Stimulated activated naive CD8-positive, alpha-beta T cell treated with anti-CD3 and anti-CD28 coated beads, Interleukin-15, Interleukin-2, amounts not matched to agents 100 ng/mL and 50 ng/mL, for 24 hours (primary cell): Measurements from ENCODE around the gene TLE6.
"Not testable (repeated sequence)": the region's sequence is repeated elsewhere in the genome, so short reads cannot be mapped to it uniquely, and the experiment has no call there.

Experiments
- H3K27ac Mint-ChIP-seq: one replicate; pipeline ENCODE4 v1.8.0; 2021; ENCODE audit warnings: mild to moderate bottlenecking, mixed read lengths
- H3K27me3 Mint-ChIP-seq: one replicate; pipeline ENCODE4 v1.8.0; 2021; ENCODE audit warnings: mixed read lengths
- H3K36me3 Mint-ChIP-seq: one replicate; pipeline ENCODE4 v1.8.0; 2021; ENCODE audit warnings: low read depth, mixed read lengths
- H3K4me1 Mint-ChIP-seq: one replicate; pipeline ENCODE4 v1.8.0; 2021; ENCODE audit warnings: low read depth, mixed read lengths
- H3K4me3 Mint-ChIP-seq: one replicate; pipeline ENCODE4 v1.8.0; 2021; ENCODE audit warnings: mild to moderate bottlenecking, mixed read lengths
- H3K9me3 Mint-ChIP-seq: one replicate; pipeline ENCODE4 v1.8.0; 2021; ENCODE audit warnings: mixed read lengths

The TLE6 gene

DNA sequence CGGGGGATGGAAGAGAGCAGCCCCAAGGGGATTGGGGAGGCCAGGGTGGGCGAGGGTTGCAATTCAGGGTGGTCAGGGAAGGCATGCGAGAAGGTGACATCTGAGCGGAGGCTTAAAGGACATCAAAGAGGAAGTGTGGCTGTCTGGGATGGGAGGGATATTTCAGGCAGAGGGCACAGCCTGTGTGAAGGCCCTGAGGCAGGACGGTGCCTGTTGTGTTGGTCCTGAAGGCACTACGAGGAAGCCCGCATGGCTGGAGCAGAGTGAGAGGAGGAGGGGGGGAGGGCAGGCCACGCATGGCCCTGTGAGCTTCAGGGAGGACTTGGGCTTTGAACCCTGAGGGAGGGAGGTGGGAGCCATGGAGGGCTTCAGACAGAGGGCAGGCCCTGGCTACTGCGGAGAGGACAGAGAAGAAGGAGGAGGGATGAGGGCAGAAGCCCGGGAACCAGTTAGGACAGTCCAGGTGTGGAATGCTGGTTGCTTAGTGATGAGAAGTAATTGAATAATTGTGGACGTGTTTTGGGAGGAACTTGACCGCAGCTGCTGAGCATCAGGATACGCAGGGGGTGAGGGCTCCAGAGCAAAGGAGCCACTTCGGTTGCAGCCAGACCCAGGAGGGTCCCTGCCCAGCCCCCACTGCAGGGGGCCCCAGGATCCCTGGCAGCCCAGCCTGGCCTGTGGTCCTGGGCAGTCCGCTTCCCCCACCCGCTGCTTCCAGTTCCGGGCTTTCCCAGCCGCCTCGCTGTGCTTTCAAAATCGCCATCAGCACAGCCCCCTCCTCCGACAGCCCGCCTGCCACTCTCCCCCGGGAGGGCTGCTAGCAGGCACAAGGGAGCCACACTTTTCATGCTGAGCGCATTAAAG, 6.2 kb downstream of the TLE6 start:
- Mint-ChIP-seq H3K4me3 (no peak overlapping the region), H3K27ac (no peak overlapping the region), H3K36me3 (no peaks in the 10 kb centered on the region), H3K27me3 (peaks cover 18% of the 10 kb centered on the region), H3K9me3 (no peaks in the 10 kb centered on the region), H3K4me1 (no peaks in the 10 kb centered on the region)

DNA sequence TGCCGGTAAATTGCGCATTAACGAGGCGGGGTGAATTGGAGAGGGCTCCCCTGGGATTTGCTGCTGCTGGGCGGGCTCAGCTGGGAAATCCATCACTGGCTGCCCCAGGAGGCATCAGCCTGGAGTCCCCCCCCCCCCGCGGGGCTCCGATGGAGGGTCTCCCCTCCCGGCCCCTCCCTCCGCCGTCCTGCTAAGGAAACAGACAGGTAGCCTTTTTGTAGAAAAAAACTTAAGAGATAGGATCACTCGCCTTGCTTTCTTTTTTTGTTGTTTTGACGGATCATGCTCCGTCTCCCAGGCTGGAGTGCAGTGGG, 6.8 kb downstream of the TLE6 start:
- peaks cover 18% of the 10 kb centered on the region for H3K27me3 Mint-ChIP-seq
- no peak overlapping the region for H3K4me3 Mint-ChIP-seq
- H3K27ac Mint-ChIP-seq = no peak overlapping the region
- H3K9me3 Mint-ChIP-seq = no peaks in the 10 kb centered on the region
- no peaks in the 10 kb centered on the region for H3K4me1 Mint-ChIP-seq
- H3K36me3 Mint-ChIP-seq = no peaks in the 10 kb centered on the region

DNA sequence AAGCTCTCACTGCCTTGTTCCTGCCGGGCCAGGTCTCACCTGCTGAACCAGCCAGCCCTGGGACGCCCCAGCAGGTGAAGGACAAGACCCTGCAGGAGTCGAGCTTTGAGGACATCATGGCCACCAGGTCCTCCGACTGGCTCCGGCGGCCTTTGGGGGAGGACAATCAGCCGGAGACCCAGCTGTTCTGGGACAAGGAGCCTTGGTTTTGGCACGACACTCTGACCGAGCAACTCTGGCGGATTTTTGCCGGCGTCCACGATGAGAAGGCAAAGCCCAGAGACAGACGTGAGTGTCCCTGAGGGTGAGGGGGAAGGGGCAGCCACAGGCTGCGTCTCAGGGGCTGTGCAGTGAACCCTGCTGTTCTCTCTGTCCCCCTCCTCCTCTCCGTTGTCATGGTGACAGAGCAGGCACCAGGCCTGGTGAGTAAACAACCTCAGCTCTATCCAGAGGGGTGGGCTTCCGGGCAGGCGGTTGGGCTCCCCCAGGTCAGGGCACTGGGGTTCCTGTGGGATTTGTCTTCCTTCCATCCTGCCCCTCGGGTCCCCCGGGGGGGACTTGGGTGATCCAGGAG, 9.7 kb downstream of the TLE6 start:
- Mint-ChIP-seq H3K27me3 (peaks cover 14% of the 10 kb centered on the region), H3K9me3 (no peaks in the 10 kb centered on the region), H3K4me1 (no peaks in the 10 kb centered on the region), H3K4me3 (no peak overlapping the region), H3K36me3 (no peaks in the 10 kb centered on the region), H3K27ac (no peak overlapping the region)

DNA sequence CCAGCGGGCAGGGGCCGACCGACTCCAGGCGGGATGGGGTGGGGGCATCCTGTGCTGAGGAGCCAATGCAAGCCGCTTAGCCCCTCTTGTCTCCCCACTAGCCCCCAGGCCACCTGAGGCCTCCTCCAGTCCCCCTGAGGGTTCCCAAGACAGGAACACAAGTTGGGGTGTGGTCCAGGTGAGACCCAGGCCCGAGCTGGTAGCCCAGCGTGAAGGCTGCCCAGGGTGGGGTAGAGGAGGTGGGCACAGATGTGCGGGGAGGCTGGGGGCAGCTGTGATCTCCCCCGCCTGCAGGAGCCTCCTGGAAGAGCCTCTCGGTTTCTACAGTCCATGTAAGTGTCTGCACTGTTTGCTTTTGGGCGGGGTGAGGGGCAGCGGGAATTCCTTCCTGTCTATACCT, 10.4 kb downstream of the TLE6 start:
- H3K27ac Mint-ChIP-seq = no peak overlapping the region
- peaks cover 14% of the 10 kb centered on the region for H3K27me3 Mint-ChIP-seq
- no peak overlapping the region for H3K4me3 Mint-ChIP-seq
- no peaks in the 10 kb centered on the region for H3K36me3 Mint-ChIP-seq
- H3K9me3 Mint-ChIP-seq = no peaks in the 10 kb centered on the region
- H3K4me1 Mint-ChIP-seq = no peaks in the 10 kb centered on the region

DNA sequence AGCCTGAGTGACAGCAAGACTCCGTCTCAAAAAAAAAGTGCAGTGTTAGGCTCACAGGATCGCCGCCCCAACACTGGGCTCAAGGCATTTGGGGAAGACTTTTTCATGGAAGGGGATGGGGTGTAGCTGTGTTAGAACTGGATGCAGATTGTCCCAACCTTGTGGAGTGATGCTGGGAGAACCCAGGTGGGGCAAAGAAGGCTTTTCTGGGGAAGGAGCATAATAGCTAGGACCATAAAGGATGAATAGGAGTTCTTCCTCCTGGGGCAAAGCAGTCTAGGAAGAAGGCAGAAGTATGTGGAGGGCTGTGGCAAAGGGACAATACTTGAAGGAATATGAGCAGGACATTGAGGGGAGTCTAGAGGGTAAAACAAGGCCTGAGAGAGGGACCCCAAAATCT, 11.2 kb downstream of the TLE6 start:
- no peak overlapping the region for H3K27ac Mint-ChIP-seq
- H3K27me3 Mint-ChIP-seq = peaks cover 8% of the 10 kb centered on the region
- no peak overlapping the region for H3K4me3 Mint-ChIP-seq
- no peaks in the 10 kb centered on the region for H3K36me3 Mint-ChIP-seq
- H3K4me1 Mint-ChIP-seq = no peaks in the 10 kb centered on the region
- no peaks in the 10 kb centered on the region for H3K9me3 Mint-ChIP-seq

DNA sequence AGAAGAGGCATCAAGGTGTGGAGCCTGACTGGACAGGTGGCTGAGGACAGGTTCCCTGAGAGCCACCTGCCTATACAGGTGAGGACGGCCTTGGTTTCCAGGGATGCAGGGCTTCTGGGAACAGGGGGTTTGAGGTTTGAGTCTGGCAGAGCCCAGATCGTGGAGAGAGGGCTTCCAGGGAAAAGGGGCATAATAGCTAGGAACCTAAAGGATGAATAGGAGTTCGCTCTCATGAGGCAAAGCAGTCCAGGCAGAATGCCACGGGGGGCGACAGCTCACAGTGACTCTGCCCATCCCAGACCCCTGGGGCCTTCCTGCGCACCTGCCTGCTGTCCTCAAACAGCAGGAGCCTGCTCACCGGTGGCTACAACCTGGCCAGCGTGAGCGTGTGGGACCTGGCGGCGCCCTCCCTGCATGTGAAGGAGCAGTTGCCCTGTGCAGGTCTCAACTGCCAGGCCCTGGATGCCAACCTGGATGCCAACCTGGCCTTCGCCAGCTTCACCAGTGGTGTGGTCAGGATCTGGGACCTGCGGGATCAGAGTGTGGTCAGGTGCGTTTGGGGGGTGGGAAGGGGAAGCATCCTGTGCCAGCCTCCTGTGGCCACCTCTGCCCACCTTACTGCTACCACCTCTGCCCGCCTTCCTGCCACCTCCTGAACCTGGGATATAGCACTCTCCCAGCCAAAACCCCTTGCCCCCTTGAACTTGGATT, 12.0 kb downstream of the TLE6 start:
- Mint-ChIP-seq H3K4me1 (no peaks in the 10 kb centered on the region), H3K4me3 (no peak overlapping the region), H3K36me3 (no peaks in the 10 kb centered on the region), H3K27ac (no peak overlapping the region), H3K27me3 (peaks cover 4% of the 10 kb centered on the region), H3K9me3 (no peaks in the 10 kb centered on the region)

DNA sequence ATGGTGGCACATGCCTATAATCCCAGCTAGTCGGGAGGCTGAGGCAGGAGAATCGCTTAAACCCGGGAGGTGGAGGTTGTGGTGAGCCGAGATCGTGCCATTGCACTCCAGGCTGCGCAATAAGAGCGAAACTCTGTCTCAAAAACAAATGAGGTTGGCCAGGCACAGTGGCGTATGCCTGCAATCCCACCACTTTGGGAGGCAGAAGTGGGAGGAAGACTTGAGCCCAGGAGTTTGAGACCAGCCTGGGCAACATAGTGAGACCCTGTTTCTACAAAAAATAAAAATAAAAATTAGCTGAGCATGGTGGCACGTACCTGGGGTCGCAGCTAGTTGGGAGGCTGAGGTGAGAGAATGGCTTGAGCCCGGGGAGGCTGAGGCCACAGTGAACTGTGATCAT, 15.0 kb downstream of the TLE6 start:
- H3K36me3 Mint-ChIP-seq, H3K27me3 Mint-ChIP-seq, H3K27ac Mint-ChIP-seq, H3K9me3 Mint-ChIP-seq, H3K4me3 Mint-ChIP-seq, H3K4me1 Mint-ChIP-seq: not testable (repeated sequence)

DNA sequence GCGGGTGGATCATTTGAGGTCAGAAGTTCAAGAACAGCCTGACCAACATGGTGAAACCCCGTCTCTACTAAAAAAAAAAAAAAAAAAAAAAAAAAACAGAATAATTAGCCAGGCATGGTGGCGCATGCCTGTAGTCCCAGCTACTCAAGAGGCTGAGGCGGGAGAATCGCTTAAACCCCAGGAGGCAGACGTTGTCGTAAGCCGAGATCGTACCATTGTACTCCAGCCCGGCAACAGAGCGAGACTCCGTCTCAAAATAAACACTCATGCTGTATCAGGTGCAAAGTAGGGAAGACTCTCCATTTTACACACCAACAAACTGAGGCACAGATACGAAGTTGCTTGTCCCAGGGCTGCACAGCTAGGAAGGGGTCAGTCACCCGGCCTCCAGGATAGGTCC, 15.6 kb downstream of the TLE6 start:
- H3K4me3 Mint-ChIP-seq = no peak overlapping the region

DNA sequence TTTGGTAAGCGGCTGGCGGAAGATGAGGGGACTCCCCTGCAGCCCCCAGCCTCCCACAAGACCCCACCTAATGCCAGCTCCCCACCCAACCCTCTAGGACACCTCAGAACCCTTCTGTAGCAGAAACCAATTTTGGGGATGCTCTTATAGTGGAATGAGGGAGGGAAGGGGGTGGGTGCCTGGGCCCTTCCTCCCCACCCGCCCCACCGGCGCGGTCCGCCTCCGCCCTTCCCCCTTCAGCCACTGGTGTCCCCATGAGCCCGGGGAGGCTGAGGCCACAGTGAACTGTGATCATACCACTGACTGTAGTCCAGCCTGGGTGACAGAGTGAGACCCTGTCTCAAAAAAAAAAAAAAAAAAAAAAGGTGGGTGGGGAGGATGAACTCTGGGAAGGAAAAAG, 16.2 kb downstream of the TLE6 start:
- Mint-ChIP-seq H3K36me3 (no peaks in the 10 kb centered on the region), H3K9me3 (no peaks in the 10 kb centered on the region), H3K27me3 (no peaks in the 10 kb centered on the region), H3K27ac (no peak overlapping the region), H3K4me3 (no peak overlapping the region), H3K4me1 (no peaks in the 10 kb centered on the region)

More for the DNA sequence above, 15.6 kb downstream of the TLE6 start:
- Mint-ChIP-seq H3K27me3 (no peaks in the 10 kb centered on the region), H3K36me3 (no peaks in the 10 kb centered on the region), H3K27ac (no peak overlapping the region), H3K4me1 (no peaks in the 10 kb centered on the region), H3K9me3 (no peaks in the 10 kb centered on the region)

DNA sequence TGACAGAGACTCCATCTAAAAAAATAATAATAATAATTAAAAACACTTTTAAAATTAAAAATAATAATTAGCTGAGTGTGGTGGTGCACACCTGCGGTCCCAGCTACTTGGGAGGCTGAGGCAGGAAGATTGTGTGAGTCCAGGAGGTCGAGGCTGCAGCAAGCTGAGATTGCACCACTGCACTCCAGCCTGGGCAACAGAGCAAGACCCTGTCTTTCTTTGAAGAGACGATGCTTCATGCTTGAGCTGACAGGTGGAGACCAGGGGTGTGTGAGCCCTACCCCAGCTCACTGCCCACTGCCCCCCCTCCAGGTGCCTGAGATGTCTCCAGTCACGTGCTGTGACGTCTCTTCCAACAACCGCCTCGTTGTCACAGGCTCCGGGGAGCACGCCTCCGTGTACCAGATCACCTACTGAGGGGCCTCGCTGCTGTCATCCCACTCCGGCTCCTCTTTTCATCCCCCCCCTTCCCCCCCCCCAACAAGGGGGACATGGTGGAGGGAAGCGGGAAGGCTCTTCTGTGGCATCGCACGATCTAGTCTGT, 17.3 kb downstream of the TLE6 start:
- Mint-ChIP-seq H3K27ac (no peak overlapping the region), H3K4me3 (no peak overlapping the region), H3K4me1 (no peaks in the 10 kb centered on the region), H3K27me3 (no peaks in the 10 kb centered on the region), H3K36me3 (no peaks in the 10 kb centered on the region), H3K9me3 (no peaks in the 10 kb centered on the region)

DNA sequence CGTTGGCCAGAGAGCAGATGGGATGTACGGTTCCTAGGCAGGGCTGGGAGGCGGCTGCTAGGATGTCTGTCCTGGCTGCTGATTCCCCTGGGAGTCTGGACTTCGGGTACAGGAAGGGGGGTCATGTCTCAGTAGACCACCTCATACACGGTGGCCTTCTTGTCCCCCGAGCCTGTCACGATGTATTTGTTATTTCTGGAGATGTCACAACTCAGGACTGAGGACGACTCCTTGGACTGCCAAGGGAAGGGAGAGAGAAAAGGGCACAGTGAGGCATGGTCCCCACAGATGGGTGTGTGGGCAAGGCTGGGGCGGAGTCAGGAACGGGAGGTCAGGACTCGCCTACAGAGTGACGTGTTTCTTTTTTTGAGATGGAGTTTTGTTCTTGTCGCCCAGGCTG, 20.4 kb downstream of the TLE6 start:
- no peaks in the 10 kb centered on the region for H3K9me3 Mint-ChIP-seq
- H3K36me3 Mint-ChIP-seq = no peaks in the 10 kb centered on the region
- no peaks in the 10 kb centered on the region for H3K4me1 Mint-ChIP-seq
- H3K27me3 Mint-ChIP-seq = no peaks in the 10 kb centered on the region
- no peak overlapping the region for H3K27ac Mint-ChIP-seq
- no peak overlapping the region for H3K4me3 Mint-ChIP-seq

DNA sequence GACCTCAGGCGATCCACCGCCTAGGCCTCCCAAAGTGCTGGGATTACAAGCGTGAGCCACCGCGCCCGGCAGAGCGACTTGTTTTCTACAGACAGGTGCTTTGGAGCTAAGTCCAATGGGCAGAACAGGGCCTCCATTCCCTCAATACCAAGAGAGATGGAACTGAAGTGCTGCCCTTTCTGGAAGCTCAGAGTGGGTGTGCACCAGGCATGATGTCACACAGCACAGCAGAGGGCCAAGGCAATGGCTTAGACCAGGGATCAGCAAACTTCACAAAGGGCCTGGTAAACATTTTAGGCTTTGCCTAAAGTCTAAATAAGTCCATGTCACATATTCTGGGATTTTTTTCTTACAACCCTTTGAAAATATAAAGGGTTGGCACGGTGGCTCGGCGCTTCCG, 21.3 kb downstream of the TLE6 start:
- Mint-ChIP-seq H3K36me3 (no peaks in the 10 kb centered on the region), H3K9me3 (no peaks in the 10 kb centered on the region), H3K4me3 (no peak overlapping the region), H3K27me3 (no peaks in the 10 kb centered on the region), H3K27ac (no peak overlapping the region), H3K4me1 (no peaks in the 10 kb centered on the region)

DNA sequence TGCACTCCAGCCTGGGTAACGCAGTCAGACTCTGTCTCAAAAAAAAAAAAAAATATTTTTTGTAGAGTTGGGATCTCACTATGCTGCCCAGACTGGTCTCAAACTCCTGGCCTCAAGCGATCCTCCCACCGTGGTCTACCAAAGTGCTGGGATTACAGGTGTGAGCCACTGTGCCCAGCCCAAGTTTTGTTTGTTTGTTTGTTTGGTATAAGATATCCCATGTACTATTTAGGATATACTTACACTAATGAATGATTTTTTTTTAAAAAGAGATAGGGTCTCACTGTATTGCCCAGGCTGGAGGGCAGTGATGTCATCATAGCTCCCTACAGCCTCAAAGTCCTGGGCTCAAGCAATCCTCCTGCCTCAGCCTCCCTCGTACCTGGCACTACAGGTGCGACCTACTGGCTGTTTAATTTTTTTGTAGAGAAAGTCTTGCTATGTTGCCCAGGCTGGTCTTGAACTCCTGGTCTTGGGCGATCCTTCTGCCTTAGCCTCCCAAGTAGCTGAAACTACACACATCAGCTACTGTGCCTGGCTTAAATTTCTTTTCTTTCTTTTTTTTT, 24.0 kb downstream of the TLE6 start:
- no peaks in the 10 kb centered on the region for H3K27me3 Mint-ChIP-seq
- no peak overlapping the region for H3K27ac Mint-ChIP-seq
- no peaks in the 10 kb centered on the region for H3K9me3 Mint-ChIP-seq
- no peaks in the 10 kb centered on the region for H3K36me3 Mint-ChIP-seq
- H3K4me3 Mint-ChIP-seq = no peak overlapping the region
- no peaks in the 10 kb centered on the region for H3K4me1 Mint-ChIP-seq

DNA sequence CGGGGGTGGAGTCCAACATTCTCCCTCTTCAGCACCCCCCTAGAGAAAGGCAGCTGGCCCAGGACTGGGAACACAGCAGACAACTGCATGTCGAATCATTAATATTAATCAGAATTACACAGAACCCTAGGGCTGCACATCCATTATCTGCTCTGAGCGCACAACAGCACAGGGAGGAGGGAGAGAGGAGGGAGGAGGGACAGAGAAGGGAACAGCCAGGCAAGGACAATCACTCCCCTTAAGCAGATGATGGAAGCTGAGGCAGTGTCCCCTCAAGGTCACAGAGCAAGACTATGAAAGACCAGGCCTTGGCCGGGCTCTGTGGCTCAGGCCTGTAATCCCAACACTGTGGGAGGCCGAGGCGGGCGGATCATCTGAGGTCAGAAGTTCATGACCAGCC, 25.7 kb downstream of the TLE6 start:
- Mint-ChIP-seq H3K4me3 (no peak overlapping the region), H3K4me1 (no peaks in the 10 kb centered on the region), H3K27me3 (no peaks in the 10 kb centered on the region), H3K9me3 (no peaks in the 10 kb centered on the region), H3K36me3 (no peaks in the 10 kb centered on the region), H3K27ac (no peak overlapping the region)

DNA sequence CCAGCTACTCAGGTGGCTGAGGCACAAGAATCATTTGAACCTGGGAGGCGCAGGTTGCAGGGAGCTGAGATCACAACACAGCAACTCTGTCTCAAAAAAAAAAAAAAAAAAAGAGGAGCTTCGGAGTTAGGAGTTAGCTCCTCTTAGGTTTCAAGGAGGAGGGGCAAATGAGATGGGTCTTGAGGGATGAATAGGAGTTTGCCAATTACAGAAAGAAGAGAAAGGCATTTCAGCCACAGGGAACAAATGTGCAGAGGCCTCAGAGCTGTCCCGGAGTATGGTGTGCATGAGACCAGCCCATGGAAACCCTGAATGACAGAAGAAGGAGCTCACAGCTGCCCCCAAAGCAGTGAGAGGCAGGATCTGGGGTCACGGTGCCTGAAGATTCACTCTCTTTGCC, 27.2 kb downstream of the TLE6 start:
- H3K4me3 Mint-ChIP-seq = no peak overlapping the region
- no peaks in the 10 kb centered on the region for H3K36me3 Mint-ChIP-seq
- H3K9me3 Mint-ChIP-seq = no peaks in the 10 kb centered on the region
- H3K27me3 Mint-ChIP-seq = no peaks in the 10 kb centered on the region
- no peak overlapping the region for H3K27ac Mint-ChIP-seq
- H3K4me1 Mint-ChIP-seq = no peaks in the 10 kb centered on the region
